Measurements from ENCODE around the gene KIF26A. TPM values are rescaled to one million over a fixed set of nuclear protein-coding genes. Genes with fewer than 3 reads are reported as not detected.

The KIF26A gene
- total RNA-seq, 2 experiments from 2014 or later = 0.89 to 0.94 TPM

DNA sequence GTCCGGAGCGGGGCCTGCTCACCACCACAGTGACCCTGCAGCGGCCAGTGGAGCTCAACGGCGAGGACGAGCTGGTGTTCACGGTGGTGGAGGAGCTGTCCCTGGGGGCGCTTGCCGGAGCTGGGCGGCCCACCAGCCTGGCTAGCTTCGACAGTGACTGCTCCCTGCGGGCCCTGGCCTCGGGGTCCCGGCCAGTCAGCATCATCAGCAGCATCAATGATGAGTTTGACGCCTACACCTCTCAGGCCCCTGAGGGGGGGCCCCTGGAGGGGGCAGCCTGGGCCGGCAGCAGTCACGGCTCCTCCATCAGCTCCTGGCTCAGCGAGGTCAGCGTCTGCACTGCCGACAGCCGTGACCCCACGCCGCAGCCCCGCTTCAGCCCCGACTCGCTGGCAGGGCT lies 37.4 kb downstream of the KIF26A start:
- Mint-ChIP-seq H3K27ac (no peak overlapping the region), H3K4me3 (no peak overlapping the region), H3K9me3 (no peaks in the 10 kb centered on the region), H3K27me3 (no peaks in the 10 kb centered on the region), H3K36me3 (no peaks in the 10 kb centered on the region), H3K4me1 (no peaks in the 10 kb centered on the region)
- no peak for DNase-seq

DNA sequence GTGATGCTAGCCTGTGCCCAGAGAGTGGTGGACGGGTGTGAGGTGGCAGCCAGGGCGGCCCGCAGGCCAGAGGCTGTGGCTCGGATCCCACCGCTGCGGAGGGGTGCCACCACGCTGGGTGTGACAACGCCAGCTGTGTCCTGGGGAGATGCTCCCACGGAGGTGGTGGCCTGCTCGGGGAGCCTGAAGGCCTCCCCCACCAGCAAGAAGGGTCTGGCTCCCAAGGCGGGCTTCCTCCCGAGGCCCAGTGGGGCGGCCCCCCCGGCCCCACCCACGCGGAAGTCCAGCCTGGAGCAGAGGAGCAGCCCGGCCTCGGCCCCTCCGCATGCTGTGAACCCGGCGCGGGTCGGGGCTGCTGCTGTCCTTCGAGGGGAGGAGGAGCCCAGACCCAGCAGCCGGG lies 38.2 kb downstream of the KIF26A start:
- no peaks in the 10 kb centered on the region for H3K36me3 Mint-ChIP-seq
- H3K4me3 Mint-ChIP-seq = no peak overlapping the region
- H3K27me3 Mint-ChIP-seq = no peaks in the 10 kb centered on the region
- no peak overlapping the region for H3K27ac Mint-ChIP-seq
- DNase-seq = no peak
- no peaks in the 10 kb centered on the region for H3K9me3 Mint-ChIP-seq
- H3K4me1 Mint-ChIP-seq = no peaks in the 10 kb centered on the region

DNA sequence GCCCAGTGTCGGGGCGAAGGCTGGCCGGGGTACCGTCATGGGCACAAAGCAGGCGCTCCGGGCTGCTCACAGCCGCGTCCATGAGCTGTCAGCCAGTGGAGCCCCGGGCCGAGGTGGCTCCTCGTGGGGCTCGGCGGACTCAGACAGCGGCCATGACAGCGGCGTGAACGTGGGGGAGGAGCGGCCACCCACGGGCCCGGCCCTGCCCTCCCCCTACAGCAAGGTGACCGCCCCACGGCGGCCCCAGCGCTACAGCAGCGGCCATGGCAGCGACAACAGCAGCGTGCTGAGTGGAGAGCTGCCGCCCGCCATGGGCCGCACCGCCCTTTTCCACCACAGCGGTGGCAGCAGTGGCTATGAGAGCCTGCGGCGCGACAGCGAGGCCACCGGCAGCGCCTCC lies 39.0 kb downstream of the KIF26A start:
- H3K36me3 Mint-ChIP-seq = no peaks in the 10 kb centered on the region
- no peaks in the 10 kb centered on the region for H3K9me3 Mint-ChIP-seq
- H3K4me1 Mint-ChIP-seq = no peaks in the 10 kb centered on the region

DNA sequence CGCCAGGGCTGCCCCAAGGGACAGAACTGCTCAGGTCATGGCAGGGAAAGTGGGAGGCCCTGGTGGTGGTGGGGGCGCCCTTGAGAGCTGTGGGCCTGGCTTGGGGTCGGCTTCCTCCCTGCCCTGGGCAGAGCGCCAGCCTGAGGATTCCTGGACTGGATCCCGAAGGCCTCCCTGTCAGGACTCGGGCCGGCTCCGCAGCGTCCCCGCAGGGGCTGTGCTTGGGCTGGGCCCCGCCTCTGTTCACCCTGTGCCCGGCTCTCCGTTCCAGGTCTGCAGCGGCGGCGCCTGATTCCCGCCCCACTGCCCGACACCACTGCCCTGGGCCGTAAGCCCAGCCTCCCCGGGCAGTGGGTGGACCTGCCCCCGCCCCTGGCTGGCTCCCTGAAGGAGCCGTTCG lies 39.9 kb downstream of the KIF26A start:
- Mint-ChIP-seq H3K36me3 (no peaks in the 10 kb centered on the region), H3K4me3 (no peak overlapping the region), H3K27me3 (no peaks in the 10 kb centered on the region), H3K4me1 (no peaks in the 10 kb centered on the region), H3K9me3 (no peaks in the 10 kb centered on the region), H3K27ac (no peak overlapping the region)
- DNase-seq = no peak

More for the DNA sequence above, 39.0 kb downstream of the KIF26A start:
- no peak overlapping the region for H3K27ac Mint-ChIP-seq
- H3K4me3 Mint-ChIP-seq = no peak overlapping the region
- no peaks in the 10 kb centered on the region for H3K27me3 Mint-ChIP-seq
- DNase-seq = no peak

DNA sequence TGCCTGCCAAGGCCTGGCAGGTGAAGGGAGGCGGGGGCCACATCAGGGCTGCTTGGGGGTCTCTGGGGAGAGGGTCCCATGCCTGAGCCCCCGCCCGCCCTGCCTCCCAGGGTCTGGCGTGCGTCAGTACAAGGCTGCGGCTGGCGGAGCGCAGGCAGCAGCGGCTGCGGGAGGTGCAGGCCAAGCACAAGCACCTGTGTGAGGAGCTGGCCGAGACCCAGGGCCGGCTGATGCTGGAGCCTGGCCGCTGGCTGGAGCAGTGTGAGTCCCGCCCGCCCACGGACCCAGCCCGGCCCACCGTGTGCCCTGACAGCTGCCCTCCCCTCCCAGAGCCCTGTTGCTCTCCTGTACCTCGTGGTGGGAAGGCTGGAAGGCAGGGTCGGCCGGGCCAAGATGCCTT lies 40.7 kb downstream of the KIF26A start:
- no peaks in the 10 kb centered on the region for H3K4me1 Mint-ChIP-seq
- no peak overlapping the region for H3K4me3 Mint-ChIP-seq
- no peaks in the 10 kb centered on the region for H3K36me3 Mint-ChIP-seq
- H3K27ac Mint-ChIP-seq = no peak overlapping the region
- no peak for DNase-seq
- no peaks in the 10 kb centered on the region for H3K9me3 Mint-ChIP-seq
- no peaks in the 10 kb centered on the region for H3K27me3 Mint-ChIP-seq

DNA sequence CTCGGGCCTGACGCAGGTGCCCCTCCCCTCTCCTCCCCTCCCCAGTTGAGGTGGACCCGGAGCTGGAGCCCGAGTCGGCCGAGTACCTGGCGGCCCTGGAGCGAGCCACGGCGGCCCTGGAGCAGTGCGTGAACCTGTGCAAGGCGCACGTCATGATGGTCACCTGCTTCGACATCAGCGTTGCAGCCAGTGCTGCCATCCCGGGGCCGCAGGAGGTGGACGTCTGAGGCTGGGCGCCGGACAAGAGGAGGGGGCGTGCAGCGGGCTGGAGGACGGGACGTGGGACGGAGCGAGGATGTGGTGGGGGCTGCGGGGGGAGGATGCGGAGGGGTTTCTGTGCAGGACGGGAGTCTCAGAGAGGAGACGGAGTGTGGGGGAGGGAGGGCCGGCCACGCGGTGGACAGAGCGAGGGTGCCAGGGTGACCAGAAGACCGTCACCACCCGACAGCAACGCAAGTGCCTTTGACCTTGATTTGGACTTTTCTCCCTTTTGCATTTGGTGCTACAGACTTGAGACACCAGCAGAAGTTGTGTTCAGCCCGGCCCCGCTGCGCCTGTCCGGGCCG lies 41.3 kb downstream of the KIF26A start:
- Mint-ChIP-seq H3K9me3 (no peaks in the 10 kb centered on the region), H3K36me3 (no peaks in the 10 kb centered on the region), H3K4me1 (no peaks in the 10 kb centered on the region), H3K27me3 (no peaks in the 10 kb centered on the region), H3K27ac (no peak overlapping the region), H3K4me3 (no peak overlapping the region)
- no peak for DNase-seq

DNA sequence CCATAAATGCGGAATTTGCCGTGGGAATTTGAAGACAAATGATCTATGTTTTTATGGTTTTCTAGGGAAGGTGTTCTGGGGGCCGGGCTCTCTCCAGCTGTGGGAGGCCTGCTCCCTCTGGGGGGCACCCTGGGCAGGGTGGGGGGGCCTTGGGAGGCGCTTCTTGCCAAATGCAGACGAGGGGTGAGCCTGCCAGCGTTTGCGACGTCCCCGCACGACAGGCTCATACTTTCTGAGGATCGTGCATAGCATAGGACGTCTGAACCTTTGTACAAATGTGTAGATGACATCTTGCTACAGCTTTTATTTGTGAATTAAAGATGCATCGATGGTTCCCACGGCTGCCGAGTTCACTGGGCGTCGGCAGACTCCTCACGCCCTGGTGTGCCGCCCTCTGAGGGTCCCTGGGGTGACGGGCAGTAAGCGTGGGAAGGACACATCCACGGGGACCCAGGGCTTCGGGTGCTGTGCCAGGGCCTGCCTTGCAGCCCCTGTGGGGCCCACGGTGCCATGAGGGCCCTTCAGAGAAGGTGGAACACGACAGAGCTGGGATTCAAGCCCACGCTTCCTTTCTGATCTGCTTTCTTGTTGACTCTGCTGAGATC lies 42.3 kb downstream of the KIF26A start:
- H3K4me1 Mint-ChIP-seq = no peaks in the 10 kb centered on the region
- no peak for DNase-seq

DNA sequence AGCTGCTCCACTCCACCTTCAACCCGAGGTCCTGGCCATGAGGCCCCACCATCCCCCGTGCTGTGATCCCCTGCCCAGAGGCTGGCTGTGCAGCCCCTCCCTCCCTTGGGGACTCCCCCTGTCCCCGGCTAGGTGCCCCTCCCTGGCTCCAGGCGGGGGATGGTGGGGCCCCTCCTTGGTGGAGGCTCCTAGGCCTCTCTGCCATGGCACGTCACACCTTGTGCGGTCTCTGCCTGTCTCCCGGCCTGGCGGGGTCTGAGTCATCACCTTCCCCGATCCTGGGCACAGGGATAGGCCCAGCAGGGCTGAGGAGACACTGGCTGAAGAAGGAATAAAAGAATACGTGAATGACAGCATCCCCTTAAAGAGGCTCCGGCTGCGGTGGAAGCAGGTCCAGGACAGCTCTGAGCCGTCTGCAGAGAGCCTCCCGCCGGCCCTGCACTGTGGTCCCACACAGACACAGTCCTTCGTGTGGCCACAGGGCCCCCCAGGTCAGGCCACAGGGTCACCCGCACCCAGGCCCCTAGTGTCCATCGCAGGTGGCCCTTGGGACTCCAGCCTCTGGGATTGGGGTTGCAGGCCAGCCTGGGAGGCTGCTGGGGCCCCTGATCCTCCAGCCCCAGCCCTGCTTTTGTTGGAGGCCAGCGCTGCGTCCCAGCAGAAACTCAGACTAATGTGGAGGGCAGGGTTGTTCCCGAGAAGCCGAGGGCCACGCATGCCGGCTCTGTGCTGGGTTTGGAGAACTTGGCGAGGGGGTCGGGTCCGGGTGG lies 43.6 kb downstream of the KIF26A start:
- no peak overlapping the region for H3K4me3 Mint-ChIP-seq

More for the DNA sequence above, 42.3 kb downstream of the KIF26A start:
- no peak overlapping the region for H3K4me3 Mint-ChIP-seq
- H3K36me3 Mint-ChIP-seq = no peaks in the 10 kb centered on the region
- no peak overlapping the region for H3K27ac Mint-ChIP-seq
- no peaks in the 10 kb centered on the region for H3K9me3 Mint-ChIP-seq
- H3K27me3 Mint-ChIP-seq = no peaks in the 10 kb centered on the region

DNA sequence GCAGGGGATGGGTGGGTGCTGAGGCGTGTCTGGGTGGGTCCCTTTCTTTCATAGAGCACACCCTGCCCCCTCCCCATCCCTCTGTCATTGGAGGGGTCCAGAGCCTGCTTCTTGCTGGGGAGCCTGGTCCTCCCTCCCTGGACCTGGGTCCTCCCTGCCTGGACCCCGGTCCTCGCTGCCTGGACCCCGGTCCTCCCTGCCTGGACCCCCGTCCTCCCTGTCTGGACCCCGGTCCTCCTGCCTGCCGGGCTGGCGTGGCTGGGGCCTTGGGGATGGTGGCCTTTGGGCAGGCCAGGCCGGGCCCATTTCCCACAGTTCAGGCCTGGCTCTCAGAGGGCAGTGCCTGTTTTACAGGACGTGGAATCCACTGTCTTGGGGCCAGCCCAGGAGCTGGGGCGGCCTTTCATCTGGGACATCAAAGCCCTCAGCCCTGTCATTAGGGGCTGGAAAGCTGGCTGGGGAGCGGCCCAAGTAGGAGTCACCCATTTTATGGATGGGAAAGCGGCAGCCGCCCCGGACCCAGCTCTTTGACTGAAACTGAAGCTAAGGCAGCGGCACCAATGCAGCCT lies 44.6 kb downstream of the KIF26A start:
- Mint-ChIP-seq H3K4me3 (no peak overlapping the region), H3K27ac (no peak overlapping the region), H3K27me3 (no peaks in the 10 kb centered on the region), H3K9me3 (no peaks in the 10 kb centered on the region), H3K36me3 (no peaks in the 10 kb centered on the region), H3K4me1 (no peaks in the 10 kb centered on the region)
- DNase-seq = no peak

More for the DNA sequence above, 43.6 kb downstream of the KIF26A start:
- H3K9me3 Mint-ChIP-seq = no peaks in the 10 kb centered on the region
- H3K4me1 Mint-ChIP-seq = no peaks in the 10 kb centered on the region
- no peak for DNase-seq
- H3K36me3 Mint-ChIP-seq = no peaks in the 10 kb centered on the region
- no peaks in the 10 kb centered on the region for H3K27me3 Mint-ChIP-seq
- H3K27ac Mint-ChIP-seq = no peak overlapping the region

DNA sequence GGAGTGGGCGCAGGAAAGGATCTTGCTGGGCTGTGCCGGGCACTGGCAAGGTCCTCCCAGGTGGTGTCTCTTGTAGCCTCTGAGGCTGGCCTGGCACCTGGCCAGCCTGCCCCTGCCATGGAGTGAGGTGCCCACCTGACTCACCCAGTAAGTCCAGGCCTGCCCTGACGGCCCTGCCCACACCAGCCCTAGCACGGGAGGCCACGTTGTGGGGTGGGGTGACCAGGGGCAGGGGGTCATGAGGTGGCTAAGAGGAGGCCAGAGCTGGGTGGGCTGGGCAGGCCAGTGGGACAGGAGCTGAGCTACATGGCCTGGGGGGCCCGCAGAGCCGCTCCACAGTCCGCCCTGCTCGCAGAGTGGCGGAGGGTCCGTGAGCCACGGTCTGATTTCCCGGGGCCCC lies 45.4 kb downstream of the KIF26A start:
- Mint-ChIP-seq H3K27ac (no peak overlapping the region), H3K27me3 (no peaks in the 10 kb centered on the region), H3K4me3 (no peak overlapping the region), H3K36me3 (no peaks in the 10 kb centered on the region), H3K4me1 (no peaks in the 10 kb centered on the region), H3K9me3 (no peaks in the 10 kb centered on the region)
- DNase-seq = no peak

DNA sequence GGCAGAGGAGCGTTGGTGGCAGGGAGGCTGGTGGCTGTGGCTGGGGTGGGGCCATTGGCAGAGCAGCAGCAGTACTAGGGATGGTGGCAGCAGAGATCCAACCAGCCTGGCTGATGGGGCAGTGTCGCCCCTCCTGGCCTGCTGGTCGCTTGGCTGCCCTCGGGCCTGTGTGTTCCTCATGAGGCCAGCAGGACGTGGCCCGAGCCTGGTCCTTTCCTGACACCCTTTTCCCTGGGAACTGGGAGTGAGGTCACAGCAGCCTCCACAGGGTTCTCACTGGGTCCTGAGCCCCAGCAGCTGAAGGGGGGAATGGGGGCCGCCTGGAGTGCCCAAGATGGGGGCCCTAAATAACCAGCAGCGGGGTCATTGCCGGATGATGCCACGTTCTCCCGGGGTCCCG lies 46.1 kb downstream of the KIF26A start:
- Mint-ChIP-seq H3K9me3 (no peaks in the 10 kb centered on the region), H3K4me3 (no peak overlapping the region), H3K27me3 (no peaks in the 10 kb centered on the region), H3K27ac (no peak overlapping the region), H3K36me3 (no peaks in the 10 kb centered on the region), H3K4me1 (no peaks in the 10 kb centered on the region)
- no peak for DNase-seq

DNA sequence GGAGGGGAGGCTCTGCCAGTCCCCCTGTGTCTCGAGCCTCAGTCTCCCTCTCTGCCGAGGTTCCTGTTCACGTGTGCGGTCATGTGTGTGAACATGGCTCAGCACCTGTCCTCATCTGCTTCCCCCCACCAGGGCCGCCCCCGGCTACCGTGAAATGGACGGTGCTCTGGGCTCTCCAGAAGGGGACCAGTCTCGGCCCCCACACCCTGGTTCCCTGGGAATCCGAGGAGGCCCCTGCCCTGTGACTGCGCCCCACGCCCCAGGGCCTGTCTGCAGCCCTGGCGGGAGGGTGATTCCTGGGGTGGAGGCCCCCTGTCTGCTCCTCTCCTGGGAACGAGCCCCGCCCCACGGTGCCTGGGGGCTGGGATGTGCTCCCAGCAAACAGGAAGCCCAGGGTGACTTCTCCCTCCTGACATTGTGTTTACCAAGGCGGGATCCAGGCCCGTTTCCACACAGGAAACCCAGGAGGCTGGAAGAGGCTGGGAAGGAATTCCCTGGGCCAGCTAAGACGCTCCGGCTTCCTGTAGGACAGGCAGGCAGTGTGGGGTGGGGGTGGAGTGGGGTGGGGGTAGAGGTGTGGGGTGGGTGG lies 46.6 kb downstream of the KIF26A start:
- H3K27me3 Mint-ChIP-seq = no peaks in the 10 kb centered on the region
- DNase-seq = no peak
- H3K36me3 Mint-ChIP-seq = no peaks in the 10 kb centered on the region
- H3K9me3 Mint-ChIP-seq = no peaks in the 10 kb centered on the region
- H3K27ac Mint-ChIP-seq = no peak overlapping the region
- H3K4me1 Mint-ChIP-seq = no peaks in the 10 kb centered on the region
- H3K4me3 Mint-ChIP-seq = no peak overlapping the region

DNA sequence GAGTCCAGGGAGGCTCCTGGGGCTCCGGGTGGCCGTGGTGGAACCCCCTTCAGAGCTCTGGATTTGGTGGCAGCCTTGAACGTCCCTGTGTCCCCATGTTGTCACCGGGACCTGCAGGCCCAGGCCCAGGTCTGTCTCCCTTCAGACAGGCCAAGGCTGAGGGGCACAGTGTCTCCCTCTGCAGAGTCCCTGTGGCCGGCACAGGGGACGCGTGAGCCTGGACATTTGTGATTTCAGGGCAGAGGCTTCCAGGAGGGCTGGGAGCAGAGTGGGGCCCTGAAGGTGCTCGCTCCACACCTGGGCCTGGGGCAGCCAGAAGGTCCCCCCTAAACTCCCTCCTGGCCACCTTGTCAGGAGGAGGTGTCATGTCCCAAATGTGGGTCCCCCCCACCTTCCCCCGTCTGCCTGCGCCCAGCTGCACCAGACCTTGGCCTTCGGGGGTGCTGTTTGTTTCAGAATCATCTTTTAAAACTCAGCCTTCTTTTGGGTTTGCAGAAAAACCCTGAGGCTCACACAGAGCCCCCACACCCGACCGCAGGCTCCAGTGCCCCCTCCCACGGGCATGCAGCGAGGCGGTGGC lies 47.6 kb downstream of the KIF26A start:
- no peak for DNase-seq
- Mint-ChIP-seq H3K4me3 (no peak overlapping the region), H3K36me3 (no peaks in the 10 kb centered on the region), H3K27ac (no peak overlapping the region), H3K27me3 (no peaks in the 10 kb centered on the region), H3K9me3 (no peaks in the 10 kb centered on the region), H3K4me1 (no peaks in the 10 kb centered on the region)

DNA sequence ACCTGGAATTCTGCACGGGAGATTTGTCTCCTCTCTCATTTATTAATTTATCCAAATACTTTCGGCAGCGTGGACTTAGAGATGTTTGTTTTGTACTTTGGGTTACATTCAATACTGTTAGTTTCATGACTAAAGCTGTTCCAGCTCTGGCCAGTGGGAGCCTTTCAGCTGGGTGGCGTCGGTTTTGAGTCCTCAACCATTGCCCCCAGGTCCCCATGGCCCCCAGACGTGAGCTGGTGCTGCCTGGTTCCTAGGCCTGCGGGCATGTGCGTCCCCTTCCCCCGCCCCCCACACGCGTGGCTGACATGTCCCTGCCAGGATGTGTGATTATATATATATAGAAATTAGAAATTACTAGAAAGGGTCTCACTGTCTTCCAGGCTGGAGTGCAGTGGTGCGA lies 48.2 kb downstream of the KIF26A start:
- H3K9me3 Mint-ChIP-seq = no peaks in the 10 kb centered on the region
- H3K4me1 Mint-ChIP-seq = no peaks in the 10 kb centered on the region
- no peak for DNase-seq
- no peaks in the 10 kb centered on the region for H3K27me3 Mint-ChIP-seq
- no peak overlapping the region for H3K27ac Mint-ChIP-seq
- no peaks in the 10 kb centered on the region for H3K36me3 Mint-ChIP-seq
- H3K4me3 Mint-ChIP-seq = no peak overlapping the region
